ENCODE data around the gene CCDC134.

CCDC134 gene

GRCh38 chr22:41800348-41801146, at the start of gene CCDC134:
TSS of gene CCDC134 (plus strand) at chr22:41800679. CDS start at chr22:41808891, 8,212 bp downstream.
- peak; percentile 52 for DNase-seq

GRCh38 chr22:41752011-41752970, 48.2 kb upstream of the CCDC134 start:
- no peak for DNase-seq

- DNase-seq, result no peak
Measured at GRCh38 chr22:41753984-41754383, 46.5 kb upstream of the CCDC134 start.

GRCh38 chr22:41757502-41757901, 43.0 kb upstream of the CCDC134 start:
- no peak for DNase-seq

GRCh38 chr22:41758231-41758630, 42.2 kb upstream of the CCDC134 start:
- no peak for DNase-seq

- DNase-seq, result no peak
Measured at GRCh38 chr22:41762980-41763779, 37.3 kb upstream of the CCDC134 start.

- DNase-seq, result no peak
Measured at GRCh38 chr22:41766476-41766875, 34.0 kb upstream of the CCDC134 start.

- no peak for DNase-seq
Measured at GRCh38 chr22:41768430-41768829, 32.0 kb upstream of the CCDC134 start.

- no peak for DNase-seq
Measured at GRCh38 chr22:41770715-41771468, 29.6 kb upstream of the CCDC134 start.

GRCh38 chr22:41772198-41772597, 28.3 kb upstream of the CCDC134 start:
- DNase-seq, result no peak

GRCh38 chr22:41772645-41773044, 27.8 kb upstream of the CCDC134 start:
- no peak for DNase-seq

GRCh38 chr22:41775338-41775737, 25.1 kb upstream of the CCDC134 start:
- no peak for DNase-seq

- DNase-seq, result no peak
Measured at GRCh38 chr22:41775976-41776375, 24.5 kb upstream of the CCDC134 start.

GRCh38 chr22:41776381-41776780, 24.1 kb upstream of the CCDC134 start:
- no peak for DNase-seq

GRCh38 chr22:41777749-41778425, 22.6 kb upstream of the CCDC134 start:
- DNase-seq, result no peak

GRCh38 chr22:41779929-41780505, 20.5 kb upstream of the CCDC134 start:
- no peak for DNase-seq

- no peak for DNase-seq
Measured at GRCh38 chr22:41780746-41781505, 19.6 kb upstream of the CCDC134 start.

- DNase-seq, result no peak
Measured at GRCh38 chr22:41781507-41781906, 19.0 kb upstream of the CCDC134 start.

GRCh38 chr22:41782316-41782715, 18.2 kb upstream of the CCDC134 start:
- no peak for DNase-seq

- no peak for DNase-seq
Measured at GRCh38 chr22:41782751-41783150, 17.7 kb upstream of the CCDC134 start.
